Suprapubic skin (tissue), 4 donors: Measurements from ENCODE around the gene ERP27. TPM values are rescaled to one million over a fixed set of nuclear protein-coding genes. Genes with fewer than 3 reads are reported as not detected.

Source experiments
- DNase-seq, 2 donors: peaks; one replicate each; pipeline ENCODE4 v3.0.0-alpha.2; 2019; ENCODE audit warnings: low spot score in 2 of 2
- H3K27ac ChIP-seq: fragments of 200-600 bp; sonication (generic); one replicate; pipeline ENCODE4 v1.5.1; 2019
- H3K27me3 ChIP-seq: fragments of 200-600 bp; sonication (generic); one replicate; pipeline ENCODE4 v1.5.1; 2019
- H3K36me3 ChIP-seq: fragments of 200-600 bp; sonication (generic); one replicate; pipeline ENCODE4 v1.5.1; 2019
- H3K4me1 ChIP-seq: fragments of 200-600 bp; sonication (generic); one replicate; pipeline ENCODE4 v1.5.1; 2019
- H3K4me3 ChIP-seq: fragments of 200-600 bp; sonication (generic); one replicate; pipeline ENCODE4 v1.5.1; 2019; ENCODE audit warnings: mild to moderate bottlenecking
- H3K9me3 ChIP-seq: fragments of 200-600 bp; sonication (generic); one replicate; pipeline ENCODE4 v1.5.1; 2019
- CTCF ChIP-seq, 2 donors: fragments of 200-600 bp in 1 of 2; fragments of 450-650 bp in 1 of 2; sonication (generic) in 1 of 2; IDR thresholded peaks; one replicate each; pipeline ENCODE4 v1.5.1; 2016 to 2019; ENCODE audit warnings: antibody characterized with exemption in 2 of 2, mild to moderate bottlenecking in 1 of 2, moderate library complexity in 1 of 2
- EP300 ChIP-seq: sonication (generic); formaldehyde crosslinking; IDR thresholded peaks from one replicate; pipeline ENCODE4 v1.6.1; 2017; ENCODE audit warnings: antibody characterized with exemption
- POLR2A ChIP-seq, 2 donors: fragments of 450-650 bp; IDR thresholded peaks; one replicate each; pipeline ENCODE4 v1.6.1; 2017; ENCODE audit warnings: antibody characterized with exemption in 2 of 2, mild to moderate bottlenecking in 2 of 2, moderate library complexity in 2 of 2
- POLR2AphosphoS5 ChIP-seq, 3 donors: sonication (generic); formaldehyde crosslinking; IDR thresholded peaks; one replicate each; pipeline ENCODE4 v1.6.1; 2017; ENCODE audit warnings: antibody characterized with exemption in 3 of 3
- WGBS: methylation state at CpG from one replicate; pipeline ENCODE4 v1.1.5; 2018; 5-methylcytosine and 5-hydroxymethylcytosine counted together
- total RNA-seq, 4 donors: library from RNA; depleted of rRNA; stranded (reverse); fragments of >200 nt; gene quantifications; one replicate each; pipeline ENCODE4 v1.1.0, GENCODE V29; 2016

ERP27 gene
- total RNA-seq, 4 donors from 2014 or later: 0.21 to 2.5 (median 0.91) TPM; not detected in 1

- no peak overlapping the region for H3K4me3 ChIP-seq
- no peaks in the 10 kb centered on the region for H3K27me3 ChIP-seq
- 75% methylated on average over 2 of the region's 2 CpGs for WGBS
- H3K36me3 ChIP-seq: no peaks in the 10 kb centered on the region
- no peak for TF ChIP-seq CTCF (IDR thresholded peaks at IDR 0.05)
- TF ChIP-seq EP300: no peak
- no peak for TF ChIP-seq POLR2A (IDR thresholded peaks at IDR 0.05)
- TF ChIP-seq POLR2AphosphoS5 (IDR thresholded peaks at IDR 0.05): no peak
- no peak overlapping the region for H3K27ac ChIP-seq
- DNase-seq: no peak
- no peaks in the 10 kb centered on the region for H3K9me3 ChIP-seq
- no peaks in the 10 kb centered on the region for H3K4me1 ChIP-seq
These were observed 44.7 kb upstream of the ERP27 start for GRCh38 chr12:14982991-14983390.

- no peaks in the 10 kb centered on the region for H3K36me3 ChIP-seq
- H3K4me1 ChIP-seq: no peaks in the 10 kb centered on the region
- TF ChIP-seq CTCF (IDR thresholded peaks at IDR 0.05) (no peak), POLR2AphosphoS5 (IDR thresholded peaks at IDR 0.05) (no peak), EP300 (no peak), POLR2A (IDR thresholded peaks at IDR 0.05) (no peak)
- WGBS: 84% methylated on average over 1 of the region's 1 CpG
- no peaks in the 10 kb centered on the region for H3K9me3 ChIP-seq
- no peak overlapping the region for H3K4me3 ChIP-seq
- no peak for DNase-seq
- H3K27me3 ChIP-seq: no peaks in the 10 kb centered on the region
- H3K27ac ChIP-seq: no peak overlapping the region
These were observed 44.2 kb upstream of the ERP27 start for GRCh38 chr12:14982562-14982961.

- Histone ChIP-seq H3K4me3 (no peak overlapping the region), H3K27ac (no peak overlapping the region), H3K4me1 (no peaks in the 10 kb centered on the region), H3K27me3 (no peaks in the 10 kb centered on the region), H3K36me3 (no peaks in the 10 kb centered on the region), H3K9me3 (no peaks in the 10 kb centered on the region)
- WGBS: 83% methylated on average over 2 of the region's 2 CpGs
- no peak for TF ChIP-seq CTCF (IDR thresholded peaks at IDR 0.05)
- no peak for DNase-seq
These were observed 42.7 kb upstream of the ERP27 start for GRCh38 chr12:14981049-14981448.

- no peaks in the 10 kb centered on the region for H3K36me3 ChIP-seq
- H3K27me3 ChIP-seq: no peaks in the 10 kb centered on the region
- no peak overlapping the region for H3K4me3 ChIP-seq
- H3K27ac ChIP-seq: no peak overlapping the region
- H3K9me3 ChIP-seq: no peaks in the 10 kb centered on the region
- DNase-seq: no peak
- no peaks in the 10 kb centered on the region for H3K4me1 ChIP-seq
- no peak for TF ChIP-seq POLR2A (IDR thresholded peaks at IDR 0.05)
- TF ChIP-seq CTCF (IDR thresholded peaks at IDR 0.05): no peak
- no peak for TF ChIP-seq POLR2AphosphoS5 (IDR thresholded peaks at IDR 0.05)
- TF ChIP-seq EP300: no peak
These were observed 41.1 kb upstream of the ERP27 start for GRCh38 chr12:14979468-14979867.

GRCh38 chr12:14976658-14977057 is 38.3 kb upstream of the ERP27 start:
- no peaks in the 10 kb centered on the region for H3K9me3 ChIP-seq
- no peaks in the 10 kb centered on the region for H3K4me1 ChIP-seq
- H3K27me3 ChIP-seq: no peaks in the 10 kb centered on the region
- TF ChIP-seq POLR2A (IDR thresholded peaks at IDR 0.05) (no peak), POLR2AphosphoS5 (IDR thresholded peaks at IDR 0.05) (no peak), EP300 (no peak), CTCF (IDR thresholded peaks at IDR 0.05) (no peak)
- no peak overlapping the region for H3K27ac ChIP-seq
- DNase-seq: no peak
- WGBS: 72% methylated on average over 3 of the region's 3 CpGs
- no peaks in the 10 kb centered on the region for H3K36me3 ChIP-seq
- H3K4me3 ChIP-seq: no peak overlapping the region
